ENCODE results near the gene BCL2L12.
A peak's percentile ranks its signal among the peaks of the same experiment; 100 is the strongest.

BCL2L12 gene

GRCh38 chr19:49660338-49660961, 5.3 kb upstream of the BCL2L12 start:
- no peak overlapping the region for H3K27ac ChIP-seq
- no peak for DNase-seq (ENCODE audit: low read depth, low spot score)

GRCh38 chr19:49662011-49662410, 3.7 kb upstream of the BCL2L12 start:
- no peak overlapping the region for H3K27ac ChIP-seq
- no peak for DNase-seq (ENCODE audit: low read depth, low spot score)

DNA sequence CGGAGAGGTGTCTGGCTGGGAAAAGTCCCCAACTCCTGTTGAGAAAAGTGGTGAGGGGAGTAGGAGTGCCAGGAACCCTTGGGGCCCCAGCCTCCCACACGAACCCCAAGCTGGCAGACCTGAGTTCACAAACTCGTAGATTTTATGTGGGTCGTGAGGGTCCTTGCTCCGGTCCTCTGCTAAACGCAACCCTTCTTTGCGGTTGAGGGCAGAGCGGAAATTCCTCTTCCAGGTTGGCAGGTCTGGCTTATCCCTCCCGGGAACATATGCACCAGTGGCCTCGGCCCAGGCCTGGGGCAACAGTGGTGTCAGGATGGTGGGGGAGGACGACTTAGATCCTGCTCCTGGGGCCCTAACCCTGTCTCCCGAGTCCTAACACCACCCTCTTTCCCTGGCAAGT, 2.5 kb upstream of the BCL2L12 start:
- no peak for DNase-seq (ENCODE audit: low read depth, low spot score)
- H3K27ac ChIP-seq = no peak overlapping the region

GRCh38 chr19:49664171-49665035, 1.3 kb upstream of the BCL2L12 start:
- DNase-seq (ENCODE audit: low read depth, low spot score) = peak; percentile 83
- H3K27ac ChIP-seq = peak overlapping the region; percentile 91

DNA sequence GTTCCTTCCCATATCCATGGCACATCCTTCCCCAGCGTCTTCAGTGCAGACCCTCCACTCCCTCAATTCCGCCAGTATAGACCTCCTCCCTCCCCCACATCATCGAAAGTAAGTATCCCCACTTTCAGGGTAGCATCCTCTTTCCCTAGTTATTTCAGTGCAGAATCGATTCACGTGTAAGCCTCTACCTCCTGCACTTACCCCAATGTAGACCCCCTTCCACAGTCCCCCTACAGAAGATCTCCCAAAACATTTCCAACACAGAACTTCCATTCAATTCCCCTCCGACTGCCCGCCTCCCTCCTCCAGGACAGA, 740 bp upstream of the BCL2L12 start:
- DNase-seq (ENCODE audit: low read depth, low spot score) = no peak
- H3K27ac ChIP-seq = peak overlapping the region; percentile 91

GRCh38 chr19:49666120-49666444, 349 bp downstream of the BCL2L12 start:
- DNase-seq (ENCODE audit: low read depth, low spot score) = no peak

GRCh38 chr19:49667473-49667872, 1.7 kb downstream of the BCL2L12 start:
- H3K27ac ChIP-seq = no peak overlapping the region
- DNase-seq (ENCODE audit: low read depth, low spot score) = no peak

More at GRCh38 chr19:49666120-49666444, 349 bp downstream of the BCL2L12 start:
- no peak overlapping the region for H3K27ac ChIP-seq

- no peak for DNase-seq (ENCODE audit: low read depth, low spot score)
- H3K27ac ChIP-seq = no peak overlapping the region
Observed at GRCh38 chr19:49669516-49669915, 3.8 kb downstream of the BCL2L12 start.

DNA sequence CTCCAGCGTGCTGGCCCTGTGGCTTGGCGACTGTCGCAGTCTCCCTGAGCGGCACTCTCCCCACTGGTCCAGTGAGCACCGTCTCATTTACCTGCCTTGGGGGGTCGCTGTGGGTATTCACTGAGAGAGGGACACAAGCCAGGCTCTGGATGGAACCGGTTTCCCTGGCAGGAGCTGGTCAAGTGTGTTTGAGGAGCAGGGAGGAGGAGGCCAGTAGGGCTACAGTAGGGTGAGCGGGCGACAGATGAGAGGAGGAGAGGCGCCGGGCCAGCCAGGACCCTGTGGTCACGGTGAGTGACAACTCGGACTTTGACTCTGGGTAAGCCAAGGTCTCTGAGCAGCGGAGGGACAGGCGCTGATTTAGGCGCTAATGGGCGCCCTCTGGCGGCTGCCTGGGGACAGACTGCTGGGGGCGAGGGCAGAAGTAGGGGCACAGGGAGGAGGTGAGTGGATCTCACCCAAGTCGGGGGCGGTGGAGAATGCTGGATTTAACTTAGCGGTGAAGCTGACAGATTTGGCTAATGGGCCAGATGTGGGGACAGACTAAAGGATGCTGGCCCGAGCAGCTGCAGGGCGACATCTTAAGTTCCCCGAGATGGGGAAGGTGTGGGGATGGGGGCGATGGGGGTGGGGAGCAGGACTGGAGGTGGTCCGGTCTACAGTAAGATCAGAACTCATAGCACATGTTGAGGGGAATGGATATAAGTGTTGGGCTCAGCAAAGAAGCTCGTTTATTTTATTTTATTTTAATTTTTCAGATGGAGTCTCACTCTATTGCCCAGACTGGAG, 6.6 kb downstream of the BCL2L12 start:
- H3K27ac ChIP-seq = no peak overlapping the region
- DNase-seq (ENCODE audit: low read depth, low spot score) = no peak

- H3K27ac ChIP-seq = peak overlapping the region; percentile 76
- peak; percentile 71 for DNase-seq (ENCODE audit: low read depth, low spot score)
Observed at GRCh38 chr19:49676136-49676783, 10.5 kb downstream of the BCL2L12 start.

DNA sequence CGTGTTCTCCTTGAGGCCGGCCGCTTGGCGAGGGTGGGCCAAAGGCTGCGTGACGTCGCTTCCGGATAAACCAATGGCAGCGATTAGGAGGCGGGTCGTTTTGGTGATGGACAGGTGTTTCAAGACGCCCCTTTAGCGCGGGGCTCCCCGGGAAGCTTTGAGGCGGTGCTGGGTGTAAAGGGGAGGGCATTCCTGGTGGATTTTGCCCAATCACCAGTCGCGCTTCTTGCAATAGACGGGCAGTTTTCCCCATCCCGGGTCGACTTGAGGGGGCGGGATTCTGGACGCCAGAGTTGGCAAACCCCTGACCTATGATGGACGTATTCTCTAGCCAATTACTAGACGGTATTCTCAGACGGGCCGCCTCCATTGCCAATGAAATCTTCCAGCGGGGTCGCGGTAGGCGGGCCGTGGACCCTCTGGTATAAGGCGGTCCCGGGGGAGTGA, 11.1 kb downstream of the BCL2L12 start:
- H3K27ac ChIP-seq = peak overlapping the region; percentile 76
- DNase-seq (ENCODE audit: low read depth, low spot score) = peak; percentile 99

GRCh38 chr19:49677231-49677900, 11.6 kb downstream of the BCL2L12 start, which contains the start of gene PRMT1:
TSS of gene PRMT1 (plus strand) at chr19:49677271. CDS start at chr19:49677281, 10 bp downstream.
- no peak for DNase-seq (ENCODE audit: low read depth, low spot score)
- peak within 1 kb of the TSS; percentile 76 for H3K27ac ChIP-seq

- H3K27ac ChIP-seq = peak overlapping the region; percentile 76
- no peak for DNase-seq (ENCODE audit: low read depth, low spot score)
Observed at GRCh38 chr19:49677901-49678674, 12.4 kb downstream of the BCL2L12 start.

DNA sequence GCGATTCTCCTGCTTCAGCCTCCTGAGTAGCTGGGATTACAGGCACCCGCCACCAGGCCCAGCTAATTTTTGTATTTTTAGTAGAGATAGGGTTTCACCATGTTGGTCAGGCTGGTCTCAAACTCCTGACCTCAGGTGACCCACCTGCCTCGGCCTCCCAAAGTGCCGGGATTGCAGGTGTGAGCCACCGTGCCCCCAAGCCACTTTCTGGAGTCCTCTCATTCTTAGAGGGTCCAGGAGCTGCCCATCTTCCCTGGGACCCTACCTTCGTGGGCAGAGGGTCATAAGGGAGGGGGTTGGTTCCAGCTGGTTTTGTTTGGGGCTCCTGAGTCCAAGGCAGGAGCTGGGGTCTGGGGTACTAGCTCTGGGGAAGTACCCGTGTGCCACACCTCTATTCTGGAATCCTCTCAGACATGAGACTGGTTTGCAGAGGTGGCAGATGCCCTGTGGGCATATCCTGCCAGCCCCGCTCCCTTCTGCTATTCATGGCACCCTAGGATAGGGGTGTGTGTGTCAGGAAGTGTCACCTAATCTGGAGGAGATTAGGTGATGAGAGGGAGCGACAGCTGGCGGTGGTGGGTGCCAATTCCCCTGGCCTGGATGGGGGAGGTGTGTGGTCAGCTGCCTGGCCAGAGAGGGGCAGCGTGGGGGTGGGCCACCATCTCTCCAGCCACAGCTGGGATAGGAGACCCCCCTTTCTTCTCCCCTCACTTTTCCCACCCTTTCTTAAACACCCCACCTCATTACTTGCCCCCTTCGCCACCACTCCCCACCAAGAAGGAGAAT, 13.4 kb downstream of the BCL2L12 start:
- DNase-seq (ENCODE audit: low read depth, low spot score) = no peak

GRCh38 chr19:49679771-49680413, 14.2 kb downstream of the BCL2L12 start:
- no peak for DNase-seq (ENCODE audit: low read depth, low spot score)
- H3K27ac ChIP-seq = no peak overlapping the region

More for the DNA sequence above, 13.4 kb downstream of the BCL2L12 start:
- peak overlapping the region; percentile 76 for H3K27ac ChIP-seq

DNA sequence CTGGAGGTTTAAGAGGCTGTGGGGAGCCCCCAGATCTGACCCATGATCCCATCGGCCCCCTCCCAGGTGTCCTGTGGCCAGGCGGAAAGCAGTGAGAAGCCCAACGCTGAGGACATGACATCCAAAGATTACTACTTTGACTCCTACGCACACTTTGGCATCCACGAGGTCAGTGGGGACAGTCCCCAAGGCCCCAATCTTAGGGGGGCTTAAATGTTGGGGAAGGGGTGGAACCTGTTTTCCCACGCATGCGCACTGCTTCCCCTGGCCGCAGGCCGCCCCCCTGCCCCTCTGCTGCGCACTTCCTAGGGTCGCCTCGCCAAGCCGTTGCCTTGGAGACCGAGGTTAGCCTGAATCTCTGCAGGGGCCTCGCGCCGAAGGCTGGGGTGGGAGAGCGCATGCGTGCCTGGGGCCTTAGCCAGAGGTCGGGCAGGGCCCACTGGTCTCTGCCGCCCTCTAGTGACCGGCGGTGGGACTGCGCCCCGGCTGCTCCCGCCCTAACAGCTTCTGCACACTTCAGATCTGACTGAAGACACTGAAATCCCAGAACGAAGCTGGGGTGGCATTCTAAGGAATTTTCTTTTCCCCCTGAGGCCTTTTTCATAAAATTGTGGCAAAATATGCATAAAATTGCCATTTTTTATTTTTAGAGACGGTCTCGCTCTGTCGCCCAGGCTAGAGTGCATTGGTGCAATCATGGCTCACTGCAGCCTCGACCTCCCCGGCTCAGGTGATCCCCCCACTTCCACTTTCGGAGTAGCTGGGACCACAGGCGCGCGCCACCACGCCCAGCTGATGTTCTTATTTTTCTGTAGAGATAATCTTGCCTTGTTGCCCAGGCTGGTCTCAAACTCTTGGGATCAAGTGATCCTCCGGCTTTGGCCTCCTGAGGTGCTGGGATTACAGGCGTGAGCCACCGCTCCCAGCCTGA, 15.0 kb downstream of the BCL2L12 start:
- no peak overlapping the region for H3K27ac ChIP-seq
- DNase-seq (ENCODE audit: low read depth, low spot score) = no peak

- DNase-seq (ENCODE audit: low read depth, low spot score) = no peak
- no peak overlapping the region for H3K27ac ChIP-seq
Observed at GRCh38 chr19:49681830-49682229, 16.1 kb downstream of the BCL2L12 start.

Measured in epithelial cell of prostate (primary cell).